ENCODE data around the gene ETF1. TPM values are rescaled to one million over a fixed set of nuclear protein-coding genes. Genes with fewer than 3 reads are reported as not detected.

The ETF1 gene
- total RNA-seq, 4 donors from 2014 or later: 71.2 to 99.9 (median 87.7) TPM

DNA sequence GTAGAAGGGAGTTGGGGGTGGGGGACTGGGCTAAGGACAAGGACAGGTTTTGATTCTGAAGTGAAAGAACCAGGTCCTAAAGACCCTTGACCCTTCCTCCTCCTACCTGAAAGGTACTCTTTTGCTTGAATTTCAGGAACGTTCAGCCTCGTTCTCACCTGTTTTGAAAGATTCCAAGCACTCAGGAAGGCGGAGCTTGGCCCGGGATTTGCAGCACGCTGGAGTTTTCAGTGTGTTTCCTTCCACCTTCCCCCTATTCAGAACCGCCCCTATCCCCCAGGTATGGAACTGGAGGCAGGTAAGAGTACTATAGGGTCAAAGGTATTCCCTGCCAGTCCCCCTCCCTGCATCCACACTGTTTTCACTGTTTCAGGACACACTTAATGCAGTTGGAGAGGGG, 70.7 kb downstream of the ETF1 start:
- 26% methylated on average over 6 of the region's 6 CpGs for WGBS
- H3K27ac ChIP-seq: no peak overlapping the region
- no peak for TF ChIP-seq POLR2AphosphoS5 (IDR thresholded peaks at IDR 0.05)
- TF ChIP-seq CTCF (IDR thresholded peaks at IDR 0.05): no peak
- TF ChIP-seq EP300 (IDR thresholded peaks at IDR 0.05): no peak
- no peak for TF ChIP-seq POLR2A (IDR thresholded peaks at IDR 0.05)

GRCh38 chr5:138471052-138471361, 72.0 kb downstream of the ETF1 start:
- Histone ChIP-seq H3K4me3 (no peak overlapping the region), H3K4me1 (peaks cover 57% of the 10 kb centered on the region), H3K36me3 (peaks cover 15% of the 10 kb centered on the region), H3K27ac (no peak overlapping the region), H3K9me3 (no peaks in the 10 kb centered on the region), H3K27me3 (no peaks in the 10 kb centered on the region)
- no peak for DNase-seq (ENCODE audit: low spot score in 2 of 2)
- WGBS: 73% methylated on average over 2 of the region's 2 CpGs
- TF ChIP-seq EP300 (IDR thresholded peaks at IDR 0.05) (no peak), CTCF (IDR thresholded peaks at IDR 0.05) (no peak), POLR2AphosphoS5 (IDR thresholded peaks at IDR 0.05) (no peak), POLR2A (IDR thresholded peaks at IDR 0.05) (no peak)

More for the DNA sequence above, 70.7 kb downstream of the ETF1 start:
- peaks cover 8% of the 10 kb centered on the region for H3K36me3 ChIP-seq
- H3K4me1 ChIP-seq: peaks cover 56% of the 10 kb centered on the region
- H3K27me3 ChIP-seq: no peaks in the 10 kb centered on the region
- no peak overlapping the region for H3K4me3 ChIP-seq
- H3K9me3 ChIP-seq: no peaks in the 10 kb centered on the region
- peak in 1 of 2 donors; percentile 62 for DNase-seq (ENCODE audit: low spot score in 2 of 2)

- no peak overlapping the region for H3K4me3 ChIP-seq
- no peaks in the 10 kb centered on the region for H3K27me3 ChIP-seq
- WGBS: 47% methylated on average over 3 of the region's 3 CpGs
- H3K9me3 ChIP-seq: no peaks in the 10 kb centered on the region
- peak overlapping the region; percentile 31 for H3K27ac ChIP-seq
- no peak for DNase-seq (ENCODE audit: low spot score in 2 of 2)
- H3K36me3 ChIP-seq: peaks cover 15% of the 10 kb centered on the region
- H3K4me1 ChIP-seq: peaks cover 58% of the 10 kb centered on the region
- no peak for TF ChIP-seq EP300 (IDR thresholded peaks at IDR 0.05)
- TF ChIP-seq CTCF (IDR thresholded peaks at IDR 0.05): no peak
- no peak for TF ChIP-seq POLR2AphosphoS5 (IDR thresholded peaks at IDR 0.05)
- TF ChIP-seq POLR2A (IDR thresholded peaks at IDR 0.05): no peak
These were observed 72.5 kb downstream of the ETF1 start for GRCh38 chr5:138470322-138471051.

DNA sequence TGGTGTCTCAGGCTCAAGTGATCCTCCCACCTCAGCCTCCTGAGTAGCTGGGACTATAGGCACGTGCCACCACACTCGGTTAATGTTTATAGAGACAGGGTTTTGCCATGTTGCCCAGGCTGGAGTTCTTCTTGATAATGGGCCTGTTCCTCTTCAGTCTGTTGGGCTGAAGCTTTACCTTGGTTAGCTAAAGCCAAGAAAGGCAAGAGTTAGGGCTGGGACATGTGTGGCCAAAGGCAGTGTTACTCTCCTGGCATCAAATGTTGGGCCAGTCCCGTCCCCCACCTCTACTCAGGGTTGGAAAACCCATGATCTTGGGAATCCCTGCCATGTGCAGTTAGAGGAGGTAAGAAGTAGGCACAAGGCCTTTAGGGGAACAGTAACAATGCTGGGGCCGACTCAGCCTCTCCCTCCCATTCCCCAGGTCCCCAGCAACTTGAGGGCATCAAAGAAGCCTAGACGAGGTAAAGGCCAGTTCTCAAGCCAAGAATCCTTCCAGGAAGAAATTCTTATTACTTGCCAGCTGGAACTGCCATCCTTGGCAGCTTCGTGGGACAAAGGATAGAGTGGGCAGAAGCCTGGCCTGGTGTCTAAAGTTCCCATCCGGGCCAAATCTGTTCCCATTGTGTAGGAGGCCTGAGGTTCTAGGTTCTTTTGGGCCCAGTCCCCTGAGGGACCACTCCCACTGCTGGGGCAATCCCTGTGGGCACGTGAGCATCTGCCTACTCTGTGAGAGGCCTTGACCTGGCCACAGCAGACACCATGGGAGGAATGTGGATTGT, 73.3 kb downstream of the ETF1 start:
- 57% methylated on average over 8 of the region's 8 CpGs for WGBS
- H3K9me3 ChIP-seq: no peaks in the 10 kb centered on the region
- TF ChIP-seq POLR2A (IDR thresholded peaks at IDR 0.05): no peak
- TF ChIP-seq CTCF (IDR thresholded peaks at IDR 0.05): no peak
- H3K27ac ChIP-seq: peak overlapping the region; percentile 31
- H3K4me1 ChIP-seq: peaks cover 58% of the 10 kb centered on the region
- no peaks in the 10 kb centered on the region for H3K27me3 ChIP-seq
- peaks cover 15% of the 10 kb centered on the region for H3K36me3 ChIP-seq
- H3K4me3 ChIP-seq: no peak overlapping the region
- no peak for DNase-seq (ENCODE audit: low spot score in 2 of 2)

GRCh38 chr5:138468966-138469539, 74.0 kb downstream of the ETF1 start:
- no peaks in the 10 kb centered on the region for H3K9me3 ChIP-seq
- DNase-seq (ENCODE audit: low spot score in 2 of 2): no peak
- TF ChIP-seq POLR2A (IDR thresholded peaks at IDR 0.05): no peak
- no peak for TF ChIP-seq CTCF (IDR thresholded peaks at IDR 0.05)
- no peak for TF ChIP-seq POLR2AphosphoS5 (IDR thresholded peaks at IDR 0.05)
- TF ChIP-seq EP300 (IDR thresholded peaks at IDR 0.05): no peak
- peaks cover 58% of the 10 kb centered on the region for H3K4me1 ChIP-seq
- peaks cover 15% of the 10 kb centered on the region for H3K36me3 ChIP-seq
- no peak overlapping the region for H3K4me3 ChIP-seq
- no peak overlapping the region for H3K27ac ChIP-seq
- H3K27me3 ChIP-seq: no peaks in the 10 kb centered on the region
- 79% methylated on average over 8 of the region's 8 CpGs for WGBS
